Skeletal muscle satellite cell (primary cell): ENCODE measurements around the gene CCZ1B.
"Not testable (repeated sequence)": the region's sequence is repeated elsewhere in the genome, so short reads cannot be mapped to it uniquely, and the experiment has no call there.

Source experiments
- H3K27me3 ChIP-seq: 2 replicates; pipeline ENCODE4 v1.7.0; 2013; ENCODE audit warnings: low read length; ENCODE audit not compliant: control insufficient read depth, insufficient read depth
- H3K36me3 ChIP-seq: 2 replicates; pipeline ENCODE4 v1.7.0; 2013; ENCODE audit warnings: mild to moderate bottlenecking, control low read depth, low read length; ENCODE audit not compliant: insufficient read depth
- H3K4me1 ChIP-seq: 2 replicates; pipeline ENCODE4 v1.7.0; 2013; ENCODE audit warnings: low read length; ENCODE audit not compliant: control insufficient read depth, insufficient read depth
- H3K4me2 ChIP-seq: 2 replicates; pipeline ENCODE4 v1.7.0; 2013; ENCODE audit warnings: mild to moderate bottlenecking, low read length
- H3K4me3 ChIP-seq: 2 replicates; pipeline ENCODE4 v1.7.0; 2013; ENCODE audit warnings: low read length
- H3K9ac ChIP-seq: 2 replicates; pipeline ENCODE4 v1.7.0; 2013; ENCODE audit warnings: mild to moderate bottlenecking, low read depth, low read length, moderate library complexity
- H3K9me3 ChIP-seq: replicated peaks from 2 replicates; pipeline ENCODE4 v1.7.0; 2013; ENCODE audit warnings: mild to moderate bottlenecking, control low read depth, low read length

The CCZ1B gene

GRCh38 chr7:6792113-6792872, 33.8 kb downstream of the CCZ1B start:
- H3K4me3 ChIP-seq, H3K36me3 ChIP-seq, H3K4me2 ChIP-seq, H3K9ac ChIP-seq, H3K9me3 ChIP-seq, H3K4me1 ChIP-seq, H3K27me3 ChIP-seq: not testable (repeated sequence)

GRCh38 chr7:6789353-6789752, 36.7 kb downstream of the CCZ1B start:
- H3K9ac ChIP-seq, H3K36me3 ChIP-seq, H3K27me3 ChIP-seq, H3K9me3 ChIP-seq, H3K4me2 ChIP-seq, H3K4me1 ChIP-seq, H3K4me3 ChIP-seq: not testable (repeated sequence)

- not testable (repeated sequence) for H3K9me3 ChIP-seq, H3K36me3 ChIP-seq, H3K4me2 ChIP-seq, H3K4me3 ChIP-seq, H3K9ac ChIP-seq, H3K4me1 ChIP-seq, H3K27me3 ChIP-seq
These were observed 44.5 kb downstream of the CCZ1B start for GRCh38 chr7:6781581-6781980.

GRCh38 chr7:6761186-6761585, 64.9 kb downstream of the CCZ1B start:
- H3K36me3 ChIP-seq, H3K4me1 ChIP-seq, H3K27me3 ChIP-seq, H3K4me3 ChIP-seq, H3K9me3 ChIP-seq, H3K9ac ChIP-seq, H3K4me2 ChIP-seq: not testable (repeated sequence)

- H3K4me3 ChIP-seq, H3K4me1 ChIP-seq, H3K9ac ChIP-seq, H3K4me2 ChIP-seq, H3K27me3 ChIP-seq, H3K9me3 ChIP-seq, H3K36me3 ChIP-seq: not testable (repeated sequence)
These were observed 72.1 kb downstream of the CCZ1B start, which contains the start of gene RSPH10B2 for GRCh38 chr7:6753964-6754363. Gene RSPH10B2, plus strand, starts transcription at chr7:6754103. Its CDS starts 3,575 bp downstream, at chr7:6757678.

- not testable (repeated sequence) for H3K4me2 ChIP-seq, H3K36me3 ChIP-seq, H3K4me3 ChIP-seq, H3K9me3 ChIP-seq, H3K4me1 ChIP-seq, H3K27me3 ChIP-seq, H3K9ac ChIP-seq
These were observed 75.9 kb downstream of the CCZ1B start for GRCh38 chr7:6750173-6750572.

GRCh38 chr7:6749335-6749734, 76.7 kb downstream of the CCZ1B start:
- not testable (repeated sequence) for H3K9me3 ChIP-seq, H3K4me3 ChIP-seq, H3K36me3 ChIP-seq, H3K4me2 ChIP-seq, H3K4me1 ChIP-seq, H3K9ac ChIP-seq, H3K27me3 ChIP-seq
